Hepatocyte (in vitro differentiated cells): ENCODE measurements around the gene GTF3C1.

Source experiments
- CTCF ChIP-seq: fragments of 200-600 bp; sonication (generic); IDR thresholded peaks from 2 replicates; pipeline ENCODE4 v1.5.1; 2016; ENCODE audit warnings: antibody characterized with exemption, mild to moderate bottlenecking; ENCODE audit not compliant: poor library complexity
- EZH2 ChIP-seq: fragments of 200-600 bp; sonication (generic); IDR thresholded peaks from 2 replicates; pipeline ENCODE4 v1.6.1; 2016; ENCODE audit warnings: antibody characterized with exemption, mild to moderate bottlenecking, borderline replicate concordance
- EZH2phosphoT487 ChIP-seq: fragments of 200-600 bp; sonication (generic); IDR thresholded peaks from one replicate; pipeline ENCODE4 v1.6.1; 2018; ENCODE audit warnings: antibody characterized with exemption, mild to moderate bottlenecking, low read depth, moderate library complexity; ENCODE audit not compliant: unreplicated experiment, severe bottlenecking

GRCh38 chr16:27526180-27526579 is 23.5 kb downstream of the GTF3C1 start:
- TF ChIP-seq CTCF: no peak
- no peak for TF ChIP-seq EZH2phosphoT487
- no peak for TF ChIP-seq EZH2
